ENCODE measurements around the gene GDA.

GDA gene

DNA sequence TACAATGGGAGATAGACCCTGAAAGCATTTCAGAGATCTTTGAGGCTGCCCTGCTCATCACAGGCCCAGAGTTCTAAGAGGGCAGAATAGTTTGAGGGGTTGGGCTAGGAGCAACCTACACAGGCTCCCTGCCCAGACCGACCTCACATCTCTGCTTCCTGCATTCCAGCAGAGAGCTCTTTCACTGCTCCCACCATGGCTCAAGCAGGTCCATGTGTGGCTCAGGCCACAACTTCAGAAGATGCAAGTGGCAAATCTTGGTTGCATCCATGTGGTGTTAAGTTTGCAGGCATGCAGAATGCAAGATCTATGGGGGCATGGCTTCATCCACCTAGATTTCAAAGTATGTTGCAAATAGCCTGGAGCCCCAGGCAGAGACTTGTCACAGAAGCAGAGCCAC is 39.0 kb downstream of the GDA start:
- no peaks in the 10 kb centered on the region for H3K36me3 ChIP-seq (ENCODE audit: low read depth)
- no peak for DNase-seq (ENCODE audit: low spot score)
- H3K9me3 ChIP-seq (ENCODE audit: severe bottlenecking), result no peaks in the 10 kb centered on the region
- no peaks in the 10 kb centered on the region for H3K4me1 ChIP-seq (ENCODE audit: insufficient read depth, poor library complexity, severe bottlenecking)
- no peak for ATAC-seq (ENCODE audit: low read depth)
- no peak overlapping the region for H3K4me3 ChIP-seq (ENCODE audit: severe bottlenecking)
- H3K27me3 ChIP-seq (ENCODE audit: insufficient read depth, poor library complexity, severe bottlenecking), result no peaks in the 10 kb centered on the region
- no peak overlapping the region for H3K27ac ChIP-seq (ENCODE audit: poor library complexity, severe bottlenecking)
- TF ChIP-seq, protein P1, sequence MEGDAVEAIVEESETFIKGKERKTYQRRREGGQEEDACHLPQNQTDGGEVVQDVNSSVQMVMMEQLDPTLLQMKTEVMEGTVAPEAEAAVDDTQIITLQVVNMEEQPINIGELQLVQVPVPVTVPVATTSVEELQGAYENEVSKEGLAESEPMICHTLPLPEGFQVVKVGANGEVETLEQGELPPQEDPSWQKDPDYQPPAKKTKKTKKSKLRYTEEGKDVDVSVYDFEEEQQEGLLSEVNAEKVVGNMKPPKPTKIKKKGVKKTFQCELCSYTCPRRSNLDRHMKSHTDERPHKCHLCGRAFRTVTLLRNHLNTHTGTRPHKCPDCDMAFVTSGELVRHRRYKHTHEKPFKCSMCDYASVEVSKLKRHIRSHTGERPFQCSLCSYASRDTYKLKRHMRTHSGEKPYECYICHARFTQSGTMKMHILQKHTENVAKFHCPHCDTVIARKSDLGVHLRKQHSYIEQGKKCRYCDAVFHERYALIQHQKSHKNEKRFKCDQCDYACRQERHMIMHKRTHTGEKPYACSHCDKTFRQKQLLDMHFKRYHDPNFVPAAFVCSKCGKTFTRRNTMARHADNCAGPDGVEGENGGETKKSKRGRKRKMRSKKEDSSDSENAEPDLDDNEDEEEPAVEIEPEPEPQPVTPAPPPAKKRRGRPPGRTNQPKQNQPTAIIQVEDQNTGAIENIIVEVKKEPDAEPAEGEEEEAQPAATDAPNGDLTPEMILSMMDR (IDR thresholded peaks at IDR 0.05; ENCODE audit: poor library complexity, severe bottlenecking), result no peak

DNA sequence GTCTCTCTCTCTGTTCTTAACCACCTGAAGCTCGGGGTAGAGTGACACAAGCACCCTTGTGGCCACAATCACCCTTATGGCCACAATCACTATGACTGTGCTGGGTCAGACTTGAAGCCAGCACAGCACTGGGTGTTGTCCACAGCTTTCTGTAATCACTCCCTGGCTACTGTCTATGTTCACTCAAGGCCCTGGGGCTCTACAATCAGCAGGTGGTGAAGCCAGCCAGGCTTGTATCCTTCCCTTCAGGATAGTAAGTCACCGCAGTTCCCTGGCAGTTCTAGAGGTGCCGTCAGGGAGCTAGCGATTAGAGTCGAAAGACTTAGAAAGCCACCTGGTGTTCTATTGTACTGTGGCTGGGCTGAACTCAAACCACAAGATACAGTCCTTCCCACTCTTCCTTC is 44.2 kb downstream of the GDA start:
- Histone ChIP-seq H3K9me3 (ENCODE audit: severe bottlenecking) (no peaks in the 10 kb centered on the region), H3K4me3 (ENCODE audit: severe bottlenecking) (no peak overlapping the region), H3K27ac (ENCODE audit: poor library complexity, severe bottlenecking) (no peak overlapping the region), H3K36me3 (ENCODE audit: low read depth) (no peaks in the 10 kb centered on the region), H3K27me3 (ENCODE audit: insufficient read depth, poor library complexity, severe bottlenecking) (no peaks in the 10 kb centered on the region), H3K4me1 (ENCODE audit: insufficient read depth, poor library complexity, severe bottlenecking) (no peaks in the 10 kb centered on the region)
- DNase-seq (ENCODE audit: low spot score), result no peak
- no peak for ATAC-seq (ENCODE audit: low read depth)
- TF ChIP-seq, protein P1 (IDR thresholded peaks at IDR 0.05; ENCODE audit: poor library complexity, severe bottlenecking), result no peak

DNA sequence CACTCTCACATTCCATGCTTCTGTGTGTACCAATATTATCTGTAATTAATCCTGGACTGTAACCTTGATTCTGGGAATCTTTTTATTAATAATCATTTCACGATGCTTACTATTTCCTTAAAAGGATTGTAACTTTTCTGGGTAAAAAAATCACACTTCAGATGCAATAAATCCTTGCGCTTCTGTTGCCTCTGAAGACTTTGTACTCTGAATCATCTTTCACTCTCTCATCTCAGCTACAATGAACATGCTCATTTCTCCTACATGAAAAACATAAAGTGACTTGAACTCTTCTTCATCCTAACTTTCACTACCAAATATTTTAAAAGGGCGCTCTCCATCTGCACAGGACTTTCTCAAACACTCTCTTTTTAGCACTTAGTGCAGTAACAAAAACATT is 50.0 kb downstream of the GDA start:
- ATAC-seq (ENCODE audit: low read depth) (no peak), DNase-seq (ENCODE audit: low spot score) (no peak)
- Histone ChIP-seq H3K4me1 (ENCODE audit: insufficient read depth, poor library complexity, severe bottlenecking) (no peaks in the 10 kb centered on the region), H3K27me3 (ENCODE audit: insufficient read depth, poor library complexity, severe bottlenecking) (no peaks in the 10 kb centered on the region), H3K9me3 (ENCODE audit: severe bottlenecking) (no peaks in the 10 kb centered on the region), H3K36me3 (ENCODE audit: low read depth) (no peaks in the 10 kb centered on the region), H3K27ac (ENCODE audit: poor library complexity, severe bottlenecking) (no peak overlapping the region), H3K4me3 (ENCODE audit: severe bottlenecking) (no peak overlapping the region)
- TF ChIP-seq, protein P1 (IDR thresholded peaks at IDR 0.05; ENCODE audit: poor library complexity, severe bottlenecking), result no peak

DNA sequence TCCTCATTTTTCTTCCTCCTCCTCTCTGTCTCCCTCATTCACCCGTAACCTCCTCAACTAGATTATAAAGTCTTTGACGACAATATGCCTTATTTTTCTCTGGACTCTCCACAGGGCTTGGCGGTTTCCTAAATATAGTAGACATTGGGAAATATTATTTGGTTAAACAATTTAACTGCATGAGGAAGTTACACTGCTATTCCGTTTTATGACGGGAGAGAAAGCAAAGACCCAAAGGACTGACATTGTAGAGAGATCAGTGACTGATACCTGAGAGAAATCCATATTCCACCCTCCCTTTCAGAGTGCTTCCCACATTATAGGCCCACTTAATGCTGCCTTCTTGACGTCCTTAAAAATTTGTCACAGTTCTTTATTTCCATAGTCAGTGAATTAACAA is 51.2 kb downstream of the GDA start:
- no peak overlapping the region for H3K27ac ChIP-seq (ENCODE audit: poor library complexity, severe bottlenecking)

DNA sequence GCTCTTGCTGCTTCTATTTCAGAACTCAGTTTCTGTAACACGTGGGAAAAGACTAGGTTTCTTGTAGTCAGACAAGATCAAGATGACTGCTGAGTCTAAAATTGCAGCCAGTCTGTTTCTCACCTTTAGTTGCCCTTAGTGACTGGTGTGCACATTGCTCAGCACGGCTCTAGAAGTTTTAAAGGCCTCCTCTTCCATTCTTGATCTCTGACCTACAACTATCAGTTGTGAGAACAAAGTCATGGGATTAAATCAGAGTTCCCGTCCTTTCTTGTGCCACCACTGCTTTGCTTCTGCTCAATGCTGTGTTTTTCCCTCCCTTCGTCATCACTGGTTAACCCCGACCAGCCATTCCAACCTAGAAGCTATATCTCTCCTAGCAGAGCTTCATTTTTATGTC is 52.8 kb downstream of the GDA start:
- DNase-seq (ENCODE audit: low spot score) (no peak), ATAC-seq (ENCODE audit: low read depth) (no peak)
- H3K4me3 ChIP-seq (ENCODE audit: severe bottlenecking), result no peak overlapping the region
- TF ChIP-seq, protein P1 (IDR thresholded peaks at IDR 0.05; ENCODE audit: poor library complexity, severe bottlenecking), result no peak
- no peaks in the 10 kb centered on the region for H3K36me3 ChIP-seq (ENCODE audit: low read depth)
- H3K27ac ChIP-seq (ENCODE audit: poor library complexity, severe bottlenecking), result no peak overlapping the region
- no peaks in the 10 kb centered on the region for H3K27me3 ChIP-seq (ENCODE audit: insufficient read depth, poor library complexity, severe bottlenecking)
- H3K4me1 ChIP-seq (ENCODE audit: insufficient read depth, poor library complexity, severe bottlenecking), result no peaks in the 10 kb centered on the region
- no peaks in the 10 kb centered on the region for H3K9me3 ChIP-seq (ENCODE audit: severe bottlenecking)

More for the DNA sequence above, 51.2 kb downstream of the GDA start:
- TF ChIP-seq, protein P1 (IDR thresholded peaks at IDR 0.05; ENCODE audit: poor library complexity, severe bottlenecking), result no peak
- no peak overlapping the region for H3K4me3 ChIP-seq (ENCODE audit: severe bottlenecking)
- H3K4me1 ChIP-seq (ENCODE audit: insufficient read depth, poor library complexity, severe bottlenecking), result no peaks in the 10 kb centered on the region
- H3K9me3 ChIP-seq (ENCODE audit: severe bottlenecking), result no peaks in the 10 kb centered on the region
- ATAC-seq (ENCODE audit: low read depth) (no peak), DNase-seq (ENCODE audit: low spot score) (no peak)
- no peaks in the 10 kb centered on the region for H3K36me3 ChIP-seq (ENCODE audit: low read depth)
- no peaks in the 10 kb centered on the region for H3K27me3 ChIP-seq (ENCODE audit: insufficient read depth, poor library complexity, severe bottlenecking)

All from RWPE2 (cell line).